RWPE2 (cell line): ENCODE results near the gene PRG2.
A peak's percentile ranks its signal among the peaks of the same experiment; 100 is the strongest.

Experiments used
- ATAC-seq: fragments of 200-7000 bp; cut with Tn5 transposase; 3 replicates; pipeline ENCODE4 v1.9.1; 2021; ENCODE audit warnings: low read depth
- DNase-seq: peaks from one replicate; pipeline ENCODE4 v3.0.0-alpha.2; 2020; ENCODE audit warnings: low spot score
- H3K27ac ChIP-seq: fragments of 450-650 bp; 2 replicates; pipeline ENCODE4 v1.5.1; 2017; ENCODE audit warnings: mild to moderate bottlenecking; ENCODE audit not compliant: poor library complexity, severe bottlenecking
- H3K27me3 ChIP-seq: fragments of 250-450 bp; sonication (Bioruptor Pico); 2 replicates; pipeline ENCODE4 v1.5.1; 2021; ENCODE audit warnings: mild to moderate bottlenecking, moderate library complexity; ENCODE audit not compliant: insufficient read depth, poor library complexity, severe bottlenecking
- H3K36me3 ChIP-seq: fragments of 250-450 bp; sonication (Bioruptor Pico); 2 replicates; pipeline ENCODE4 v1.5.1; 2020; ENCODE audit warnings: low read depth, mild to moderate bottlenecking, moderate library complexity
- H3K4me1 ChIP-seq: fragments of 250-450 bp; sonication (Bioruptor Pico); 2 replicates; pipeline ENCODE4 v1.5.1; 2021; ENCODE audit warnings: mild to moderate bottlenecking, moderate library complexity; ENCODE audit not compliant: insufficient read depth, poor library complexity, severe bottlenecking
- H3K4me3 ChIP-seq: fragments of 250-450 bp; sonication (Bioruptor Pico); 2 replicates; pipeline ENCODE4 v1.5.1; 2021; ENCODE audit warnings: mild to moderate bottlenecking, moderate library complexity; ENCODE audit not compliant: severe bottlenecking
- H3K9me3 ChIP-seq: fragments of 250-450 bp; sonication (Bioruptor Pico); 2 replicates; pipeline ENCODE4 v1.5.1; 2021; ENCODE audit warnings: mild to moderate bottlenecking, moderate library complexity; ENCODE audit not compliant: severe bottlenecking
- TF ChIP-seq, protein P1 (sequence below): fragments of 450-650 bp; IDR thresholded peaks from one replicate; pipeline ENCODE4 v1.5.1; 2017; ENCODE audit warnings: mild to moderate bottlenecking, moderate library complexity; ENCODE audit not compliant: poor library complexity, severe bottlenecking

Gene PRG2

DNA sequence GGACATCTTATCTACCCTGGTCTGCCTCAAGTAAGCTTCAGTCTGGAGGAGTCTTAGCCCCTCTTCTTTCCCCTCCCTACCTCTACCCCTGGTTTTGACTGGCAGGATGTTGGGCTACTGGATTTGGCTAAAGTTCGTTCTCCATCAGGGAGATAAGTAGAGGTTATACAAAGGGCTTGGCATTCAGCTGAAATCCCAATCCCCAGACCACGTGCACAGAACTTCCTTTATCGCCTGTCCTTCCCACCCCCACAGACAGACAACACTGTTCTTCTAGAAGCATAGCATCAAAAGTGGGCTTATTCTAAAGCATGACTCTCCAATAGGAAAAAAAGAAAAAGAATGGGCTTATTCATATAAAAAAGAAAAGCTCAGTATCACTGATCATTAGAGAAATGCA, 17.3 kb downstream of the PRG2 start:
- Histone ChIP-seq H3K4me1 (peaks cover 7% of the 10 kb centered on the region), H3K27me3 (no peaks in the 10 kb centered on the region), H3K27ac (no peak overlapping the region), H3K4me3 (no peak overlapping the region), H3K36me3 (no peaks in the 10 kb centered on the region), H3K9me3 (no peaks in the 10 kb centered on the region)
- TF ChIP-seq, protein P1, sequence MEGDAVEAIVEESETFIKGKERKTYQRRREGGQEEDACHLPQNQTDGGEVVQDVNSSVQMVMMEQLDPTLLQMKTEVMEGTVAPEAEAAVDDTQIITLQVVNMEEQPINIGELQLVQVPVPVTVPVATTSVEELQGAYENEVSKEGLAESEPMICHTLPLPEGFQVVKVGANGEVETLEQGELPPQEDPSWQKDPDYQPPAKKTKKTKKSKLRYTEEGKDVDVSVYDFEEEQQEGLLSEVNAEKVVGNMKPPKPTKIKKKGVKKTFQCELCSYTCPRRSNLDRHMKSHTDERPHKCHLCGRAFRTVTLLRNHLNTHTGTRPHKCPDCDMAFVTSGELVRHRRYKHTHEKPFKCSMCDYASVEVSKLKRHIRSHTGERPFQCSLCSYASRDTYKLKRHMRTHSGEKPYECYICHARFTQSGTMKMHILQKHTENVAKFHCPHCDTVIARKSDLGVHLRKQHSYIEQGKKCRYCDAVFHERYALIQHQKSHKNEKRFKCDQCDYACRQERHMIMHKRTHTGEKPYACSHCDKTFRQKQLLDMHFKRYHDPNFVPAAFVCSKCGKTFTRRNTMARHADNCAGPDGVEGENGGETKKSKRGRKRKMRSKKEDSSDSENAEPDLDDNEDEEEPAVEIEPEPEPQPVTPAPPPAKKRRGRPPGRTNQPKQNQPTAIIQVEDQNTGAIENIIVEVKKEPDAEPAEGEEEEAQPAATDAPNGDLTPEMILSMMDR = no peak
- no peak for ATAC-seq
- no peak for DNase-seq

DNA sequence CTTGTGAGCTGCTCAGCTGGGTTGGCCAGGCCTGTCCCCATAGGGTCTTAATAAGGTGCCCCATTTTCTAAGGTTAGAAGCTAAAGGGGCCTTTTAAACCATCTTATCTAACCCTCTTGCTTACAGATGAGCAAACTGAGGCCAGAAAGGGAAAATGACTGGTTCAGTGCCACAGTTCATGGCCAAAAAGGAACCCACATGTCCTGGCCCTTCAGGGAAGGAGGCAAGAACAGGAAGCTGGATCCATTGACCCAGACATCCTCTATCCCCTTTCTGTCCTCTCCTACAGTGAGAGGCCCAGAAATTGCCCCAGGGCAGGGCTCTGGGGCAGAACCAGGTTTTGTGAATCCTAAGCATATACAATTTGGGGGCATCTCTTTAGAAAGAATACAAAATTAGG, 19.5 kb downstream of the PRG2 start:
- DNase-seq = no peak
- H3K4me1 ChIP-seq = peaks cover 7% of the 10 kb centered on the region
- no peaks in the 10 kb centered on the region for H3K27me3 ChIP-seq
- H3K9me3 ChIP-seq = no peaks in the 10 kb centered on the region
- ATAC-seq = no peak
- TF ChIP-seq, protein P1 = no peak
- H3K4me3 ChIP-seq = no peak overlapping the region
- H3K27ac ChIP-seq = no peak overlapping the region
- H3K36me3 ChIP-seq = no peaks in the 10 kb centered on the region

DNA sequence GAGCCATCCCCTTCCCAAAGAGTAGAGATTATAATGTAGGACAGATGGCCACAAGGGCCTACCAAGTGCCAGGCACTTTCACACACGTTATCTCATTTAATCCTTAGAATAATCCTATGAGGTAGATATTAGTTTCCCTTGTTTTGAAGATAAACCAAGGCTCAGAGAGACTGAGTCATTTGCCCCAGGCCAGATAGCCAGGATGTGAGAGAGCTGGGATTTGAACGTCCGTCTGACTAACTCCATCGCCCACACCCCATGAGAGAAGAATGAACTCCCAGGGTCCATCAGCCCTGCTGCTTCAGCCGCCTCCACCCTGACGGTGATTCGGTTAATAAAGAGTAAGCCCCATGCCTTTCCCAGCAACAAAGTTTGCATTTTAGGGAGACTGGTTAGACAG, 20.2 kb downstream of the PRG2 start:
- TF ChIP-seq, protein P1 = no peak
- Histone ChIP-seq H3K4me3 (no peak overlapping the region), H3K4me1 (peaks cover 7% of the 10 kb centered on the region), H3K27me3 (no peaks in the 10 kb centered on the region), H3K9me3 (no peaks in the 10 kb centered on the region), H3K36me3 (no peaks in the 10 kb centered on the region), H3K27ac (no peak overlapping the region)
- DNase-seq = no peak
- ATAC-seq = peak; percentile 71; the same call in 2 of the 3 replicates

DNA sequence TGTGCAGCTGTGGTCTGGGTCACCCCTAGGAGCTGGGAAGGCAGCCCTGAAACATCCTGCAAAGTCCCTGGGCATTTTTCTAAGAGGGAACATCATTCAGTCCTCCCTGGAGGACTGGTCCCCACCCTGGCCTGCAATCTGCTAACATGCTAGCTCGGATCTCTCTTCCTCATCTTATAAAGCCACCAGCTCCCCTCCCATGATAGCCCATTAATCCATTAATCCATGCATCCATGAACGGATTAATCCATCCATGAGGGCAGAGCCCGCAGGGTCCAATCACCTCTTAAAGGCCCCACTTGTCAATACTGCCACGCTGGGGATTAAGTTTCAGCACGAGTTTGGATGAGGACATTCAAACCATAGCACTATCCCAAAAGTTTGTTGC, 21.6 kb downstream of the PRG2 start:
- Histone ChIP-seq H3K27me3 (no peaks in the 10 kb centered on the region), H3K4me3 (no peak overlapping the region), H3K9me3 (no peaks in the 10 kb centered on the region), H3K36me3 (no peaks in the 10 kb centered on the region), H3K4me1 (peaks cover 7% of the 10 kb centered on the region), H3K27ac (no peak overlapping the region)
- no peak for DNase-seq
- TF ChIP-seq, protein P1 = no peak
- ATAC-seq = no peak

DNA sequence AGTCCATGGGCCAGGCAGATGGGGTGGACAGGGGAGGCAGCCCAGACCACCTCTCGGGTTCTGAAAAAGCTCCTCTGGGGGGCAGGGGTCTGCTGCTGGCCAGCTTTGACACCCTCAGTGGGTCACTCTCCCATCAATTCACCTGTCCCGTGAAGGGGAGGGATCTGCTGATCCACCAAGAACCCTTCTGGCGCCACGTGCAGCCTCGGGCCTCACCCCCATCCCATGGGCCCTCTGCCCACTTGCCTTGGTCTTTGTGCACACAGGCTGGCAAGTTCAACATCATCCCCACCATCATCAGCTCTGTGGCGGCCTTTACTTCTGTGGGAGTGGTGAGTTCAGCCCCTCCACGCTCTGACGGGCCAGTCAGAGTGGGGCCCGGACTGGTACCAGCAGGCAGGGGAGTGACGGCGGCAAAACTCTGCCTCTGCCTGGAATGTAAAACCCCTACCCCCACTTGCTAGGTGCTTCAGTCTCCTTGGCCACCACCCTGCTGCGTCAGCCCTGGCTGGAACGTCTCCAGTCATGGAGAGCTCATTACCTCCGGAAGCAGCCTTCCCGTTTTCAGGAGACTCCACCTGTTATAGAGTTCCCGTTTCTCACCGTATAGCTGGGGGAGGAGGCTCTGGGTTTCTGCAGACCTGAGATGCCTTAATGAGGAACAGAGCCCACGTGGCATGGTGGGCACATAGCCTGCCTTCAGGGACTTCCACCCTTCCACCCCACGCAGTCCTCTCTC, 22.2 kb downstream of the PRG2 start:
- H3K4me3 ChIP-seq = no peak overlapping the region
- DNase-seq = no peak
- no peaks in the 10 kb centered on the region for H3K9me3 ChIP-seq
- H3K27ac ChIP-seq = no peak overlapping the region
- no peaks in the 10 kb centered on the region for H3K36me3 ChIP-seq
- TF ChIP-seq, protein P1 = no peak
- H3K4me1 ChIP-seq = peaks cover 7% of the 10 kb centered on the region
- H3K27me3 ChIP-seq = no peaks in the 10 kb centered on the region
- peak; percentile 45; the same call in 1 of the 3 replicates for ATAC-seq
